ENCODE results near the gene DIS3L2.

The DIS3L2 gene

DNA sequence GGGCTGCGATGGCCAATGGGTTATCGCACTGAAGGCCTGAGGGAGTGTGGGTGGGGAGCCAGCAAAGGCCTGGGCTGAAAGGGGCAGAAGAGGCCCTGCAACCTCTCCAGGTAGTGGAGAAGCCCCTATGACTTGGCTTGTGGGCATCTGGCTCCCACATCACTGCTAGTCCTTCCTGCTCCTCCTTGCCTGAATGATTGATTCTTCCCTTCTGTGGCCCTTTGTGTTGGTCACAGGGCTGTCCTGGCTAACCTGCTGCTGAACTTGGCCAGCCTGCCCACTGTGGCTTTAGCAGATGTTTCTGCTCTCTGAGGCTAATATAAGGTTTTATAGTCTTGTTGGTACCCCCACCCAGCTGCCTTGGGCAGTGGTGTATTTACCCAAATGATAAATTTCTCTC lies 280.8 kb downstream of the DIS3L2 start:
- DNase-seq (ENCODE audit: extremely low read depth, low read depth): no peak
- TF ChIP-seq CTCF (IDR thresholded peaks at IDR 0.05; ENCODE audit: low read depth, low read length, missing control alignments): no peak
- H3K4me3 ChIP-seq (replicated peaks; ENCODE audit: low read depth, low read length): no peak overlapping the region

- DNase-seq (ENCODE audit: extremely low read depth, low read depth): no peak
- H3K4me3 ChIP-seq (replicated peaks; ENCODE audit: low read depth, low read length): no peak overlapping the region
- TF ChIP-seq CTCF (IDR thresholded peaks at IDR 0.05; ENCODE audit: low read depth, low read length, missing control alignments): no peak
These were observed 283.6 kb downstream of the DIS3L2 start for GRCh38 chr2:232245111-232245510.

DNA sequence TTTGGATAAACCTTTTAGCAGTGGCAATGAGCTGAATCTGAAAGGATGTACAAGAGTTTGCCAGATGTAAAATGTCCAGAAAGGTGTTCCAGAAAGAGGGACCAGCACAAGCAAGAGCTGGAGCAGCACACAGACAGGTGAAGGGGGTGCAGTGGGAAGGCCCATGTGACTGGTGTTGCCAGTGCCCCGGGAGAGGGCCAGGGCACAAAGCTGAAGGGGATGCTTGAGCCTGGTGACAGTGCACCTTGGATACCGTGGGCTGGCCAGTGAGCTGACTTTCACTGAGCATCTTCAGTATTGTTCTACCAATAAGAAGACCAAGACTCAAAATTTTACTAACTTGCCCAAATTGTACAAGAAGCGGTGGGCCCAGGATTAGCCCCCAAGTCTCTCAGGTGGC lies 284.7 kb downstream of the DIS3L2 start:
- DNase-seq (ENCODE audit: extremely low read depth, low read depth): no peak
- H3K4me3 ChIP-seq (replicated peaks; ENCODE audit: low read depth, low read length): no peak overlapping the region
- no peak for TF ChIP-seq CTCF (IDR thresholded peaks at IDR 0.05; ENCODE audit: low read depth, low read length, missing control alignments)

- no peak for DNase-seq (ENCODE audit: extremely low read depth, low read depth)
- no peak for TF ChIP-seq CTCF (IDR thresholded peaks at IDR 0.05; ENCODE audit: low read depth, low read length, missing control alignments)
- H3K4me3 ChIP-seq (replicated peaks; ENCODE audit: low read depth, low read length): no peak overlapping the region
These were observed 287.6 kb downstream of the DIS3L2 start for GRCh38 chr2:232249096-232249495.

DNA sequence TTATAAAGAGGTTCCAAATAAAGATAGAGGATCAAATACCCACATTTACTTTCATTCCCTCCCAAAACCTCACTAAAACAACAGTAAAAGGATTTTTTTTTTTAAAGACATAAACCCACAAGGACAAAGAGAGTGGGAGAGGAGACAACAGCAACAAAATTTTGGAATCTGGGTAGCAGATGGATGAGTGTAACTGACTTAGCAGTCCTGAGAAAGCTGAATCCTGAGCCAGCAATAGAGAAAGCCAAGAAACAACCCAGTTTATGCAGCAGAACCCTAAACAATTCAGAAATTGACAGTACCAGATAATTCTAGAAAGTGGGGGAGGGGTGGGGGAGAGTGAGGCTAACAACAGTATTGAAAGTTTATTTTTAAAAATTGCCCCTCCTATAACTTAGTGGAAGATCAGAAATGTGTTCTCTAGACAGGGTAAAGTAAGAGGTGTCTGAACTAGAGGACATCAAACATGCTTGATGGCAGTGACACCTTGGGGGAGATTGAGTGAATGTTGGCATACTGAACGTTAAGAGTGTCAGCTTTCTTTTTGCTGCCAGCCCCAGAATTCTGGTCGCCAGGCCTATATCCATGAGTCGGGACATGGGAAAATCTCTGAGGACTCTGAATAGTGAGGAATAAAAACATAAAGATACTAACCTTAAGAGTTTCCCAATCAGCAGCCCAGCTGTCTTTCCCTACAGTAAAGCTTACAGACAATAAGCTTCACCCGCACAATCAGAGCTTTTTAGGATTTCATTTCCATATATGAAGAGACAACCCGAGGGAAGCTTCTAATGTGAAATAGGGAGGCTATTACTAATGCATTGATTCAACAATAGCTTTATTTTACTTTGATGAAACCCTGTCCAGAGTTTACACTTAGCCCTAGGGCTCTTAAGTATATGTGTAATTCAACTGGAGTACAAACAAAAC lies 289.0 kb downstream of the DIS3L2 start:
- H3K4me3 ChIP-seq (replicated peaks; ENCODE audit: low read depth, low read length): no peak overlapping the region
- no peak for TF ChIP-seq CTCF (IDR thresholded peaks at IDR 0.05; ENCODE audit: low read depth, low read length, missing control alignments)

DNA sequence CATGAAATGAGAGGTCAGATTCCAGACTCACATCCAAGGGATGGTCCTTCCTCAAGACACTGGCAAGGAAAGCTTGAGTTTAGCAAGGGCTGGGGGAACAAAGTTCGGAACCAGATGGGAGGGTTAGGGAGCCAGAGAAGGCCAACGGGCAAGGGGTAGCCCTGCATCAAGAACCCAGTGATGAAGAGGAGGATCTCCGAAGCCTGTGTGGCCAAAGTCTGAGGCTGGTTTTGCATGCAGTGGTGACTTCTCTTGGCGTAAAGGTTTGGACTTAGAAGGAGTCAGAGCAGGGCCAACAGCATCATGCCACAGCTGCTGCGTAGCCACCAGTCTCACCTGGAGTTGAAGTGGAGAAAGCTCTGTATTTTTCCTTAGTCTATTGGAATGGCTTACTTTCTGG lies 293.5 kb downstream of the DIS3L2 start:
- no peak for DNase-seq (ENCODE audit: extremely low read depth, low read depth)
- H3K4me3 ChIP-seq (replicated peaks; ENCODE audit: low read depth, low read length): no peak overlapping the region
- TF ChIP-seq CTCF (IDR thresholded peaks at IDR 0.05; ENCODE audit: low read depth, low read length, missing control alignments): no peak

More for the DNA sequence above, 289.0 kb downstream of the DIS3L2 start:
- DNase-seq (ENCODE audit: extremely low read depth, low read depth): no peak

All from HFF-Myc (cell line).